AG09319 (cell line): ENCODE results near the gene TSPAN4.

Source experiments
- DNase-seq: peaks from one replicate; pipeline ENCODE4 v3.0.0-alpha.2; 2010; ENCODE audit warnings: low read depth; ENCODE audit errors: extremely low read depth
- CTCF ChIP-seq: IDR thresholded peaks from 2 replicates; pipeline ENCODE4 v1.5.1; 2011; ENCODE audit warnings: low read depth, mild to moderate bottlenecking, inconsistent platforms, low read length, moderate library complexity

The TSPAN4 gene

GRCh38 chr11:866481-866880 lies 23.8 kb downstream of the TSPAN4 start:
- no peak for DNase-seq
- no peak for TF ChIP-seq CTCF

DNA sequence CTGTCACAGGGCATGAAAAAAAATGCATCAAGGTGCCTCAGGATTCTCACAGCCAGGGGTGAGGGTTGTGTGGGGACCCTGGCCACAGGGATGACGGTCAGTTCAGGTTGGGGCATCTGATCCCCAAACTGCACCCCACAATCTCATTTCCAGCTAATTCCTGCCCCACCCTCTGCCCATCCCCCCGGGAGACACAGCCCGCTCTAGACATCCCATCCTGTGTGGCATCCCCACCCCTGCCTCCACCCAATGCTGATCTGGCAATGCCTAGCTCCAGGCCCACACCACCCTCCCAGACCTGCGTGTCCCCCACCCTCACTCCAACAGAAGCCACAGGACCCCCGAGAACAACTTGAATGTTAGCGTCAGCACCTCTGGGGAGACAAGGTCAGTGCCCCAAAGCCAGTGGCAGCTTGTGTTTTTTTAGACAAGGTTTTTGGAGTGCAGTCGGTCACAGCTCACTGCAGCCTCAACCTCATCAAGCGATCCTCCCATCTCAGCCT lies 25.3 kb downstream of the TSPAN4 start:
- TF ChIP-seq CTCF: no peak
- DNase-seq: no peak

- DNase-seq: no peak
- TF ChIP-seq CTCF: no peak
These were observed 25.7 kb downstream of the TSPAN4 start for GRCh38 chr11:868394-868793.

DNA sequence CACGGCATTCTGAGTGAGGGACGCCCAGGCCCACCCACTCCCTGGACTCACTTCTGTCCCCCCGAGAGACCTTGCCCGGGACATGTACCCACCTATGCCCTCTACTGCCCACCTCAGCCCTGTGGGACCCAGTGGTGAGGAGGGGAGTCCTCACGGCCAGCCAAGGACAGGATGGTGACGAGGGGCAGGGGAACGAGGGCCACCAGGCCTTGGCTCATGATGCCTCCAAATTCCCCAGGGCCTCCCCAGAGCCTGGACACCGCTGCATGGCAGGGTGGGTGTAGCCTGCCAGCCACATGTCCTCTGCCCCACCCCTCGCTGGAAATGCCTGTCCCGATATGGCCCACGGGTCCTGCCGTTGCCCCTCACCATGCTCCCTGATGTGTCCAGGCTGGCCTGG lies 26.1 kb downstream of the TSPAN4 start:
- no peak for TF ChIP-seq CTCF
- DNase-seq: no peak

- no peak for TF ChIP-seq CTCF
- DNase-seq: no peak
These were observed 26.9 kb downstream of the TSPAN4 start for GRCh38 chr11:869399-870126.

DNA sequence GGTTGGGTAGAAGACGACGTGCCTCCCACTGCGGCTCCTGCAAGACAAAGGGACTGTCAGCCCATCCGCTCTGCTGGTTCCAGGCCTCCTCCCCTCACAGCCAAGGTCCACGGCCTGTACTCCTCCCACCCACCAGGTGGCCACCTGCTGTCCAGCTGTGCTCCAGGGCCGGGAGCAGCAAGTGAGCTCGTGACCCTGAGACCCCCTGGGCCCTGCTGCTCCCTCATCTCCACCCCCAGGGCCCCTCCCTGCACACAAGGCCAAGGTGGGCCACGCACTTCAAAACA lies 27.4 kb downstream of the TSPAN4 start:
- no peak for DNase-seq
- no peak; the same call in none of the 2 replicates for TF ChIP-seq CTCF

DNA sequence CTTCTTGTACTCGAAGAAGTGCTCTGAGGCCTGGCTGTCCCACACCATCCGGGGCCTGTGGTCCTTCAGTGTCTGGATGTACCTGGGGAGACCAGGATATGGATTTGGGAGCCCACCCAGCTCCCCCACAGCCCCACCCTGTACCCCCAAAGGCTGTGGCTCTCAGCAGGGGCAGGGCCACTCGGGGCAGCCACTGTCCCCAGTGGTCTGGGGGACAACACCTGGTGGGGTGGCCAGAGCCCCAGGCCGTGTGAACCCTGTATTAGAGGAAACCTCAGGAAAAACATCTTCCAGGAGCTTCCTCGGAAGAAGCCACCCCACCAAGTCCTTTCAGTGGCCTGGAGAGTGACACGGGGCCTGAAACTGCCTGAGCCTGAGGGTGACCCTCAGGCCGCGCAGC lies 27.8 kb downstream of the TSPAN4 start:
- TF ChIP-seq CTCF: no peak
- no peak for DNase-seq
